ENCODE measurements around the gene TAS2R39. TPM values are rescaled to one million over a fixed set of nuclear protein-coding genes. Genes with fewer than 3 reads are reported as not detected.

The TAS2R39 gene
- total and polyA plus RNA-seq, 4 donors, result not detected

Other genes starting within 250 kb of the TAS2R39 start
- not detected for gene TRPV5, start 249.7 kb upstream of the TAS2R39 start, total RNA-seq
- not detected for gene TRPV5, start 249.7 kb upstream of the TAS2R39 start, polyA plus RNA-seq
- gene LLCFC1, start 243.9 kb upstream of the TAS2R39 start, total RNA-seq, result not detected
- gene LLCFC1, start 243.9 kb upstream of the TAS2R39 start, polyA plus RNA-seq, result not detected
- 1 to 10 TPM in 1 of 2 donors, under 1 TPM in 1; 0.49 to 1.4 TPM for gene KEL, start 221.1 kb upstream of the TAS2R39 start, total RNA-seq
- gene KEL, start 221.1 kb upstream of the TAS2R39 start, polyA plus RNA-seq, result under 1 TPM in 1 of 2 donors, not detected in 1; 0.15 TPM
- gene OR9A2, start 156.3 kb upstream of the TAS2R39 start, total RNA-seq, result under 1 TPM in 1 of 2 donors, not detected in 1; 0.48 TPM
- not detected for gene OR9A2, start 156.3 kb upstream of the TAS2R39 start, polyA plus RNA-seq
- gene OR6V1, start 131.1 kb upstream of the TAS2R39 start, total RNA-seq, result not detected
- gene OR6V1, start 131.1 kb upstream of the TAS2R39 start, polyA plus RNA-seq, result not detected
- gene PIP, start 51.3 kb upstream of the TAS2R39 start, total RNA-seq, result not detected
- gene PIP, start 51.3 kb upstream of the TAS2R39 start, polyA plus RNA-seq, result not detected
- not detected for gene TAS2R40, start 38.6 kb downstream of the TAS2R39 start, total RNA-seq
- not detected for gene TAS2R40, start 38.6 kb downstream of the TAS2R39 start, polyA plus RNA-seq
- 100 to 1,000 TPM in 1 of 2 donors, 10 to 100 TPM in 1; 75.6 to 123 TPM for gene GSTK1, start 80.0 kb downstream of the TAS2R39 start, total RNA-seq
- 100 to 1,000 TPM in 1 of 2 donors, 10 to 100 TPM in 1; 99.5 to 172 TPM for gene GSTK1, start 80.0 kb downstream of the TAS2R39 start, polyA plus RNA-seq
- 1 to 10 TPM in 1 of 2 donors, under 1 TPM in 1; 0.32 to 1.2 TPM for gene TMEM139, start 101.5 kb downstream of the TAS2R39 start, total RNA-seq
- gene TMEM139, start 101.5 kb downstream of the TAS2R39 start, polyA plus RNA-seq, result 10 to 100 TPM in 1 of 2 donors, under 1 TPM in 1; 0.10 to 17.3 TPM
- 10 to 100 TPM; 21.7 to 23.9 TPM for gene CASP2, start 104.9 kb downstream of the TAS2R39 start, total RNA-seq
- 1 to 10 TPM; 2.6 to 5.9 TPM for gene CASP2, start 104.9 kb downstream of the TAS2R39 start, polyA plus RNA-seq
- not detected for gene CLCN1, start 132.7 kb downstream of the TAS2R39 start, total RNA-seq
- not detected for gene CLCN1, start 132.7 kb downstream of the TAS2R39 start, polyA plus RNA-seq
- 1 to 10 TPM; 2.8 to 3.8 TPM for gene FAM131B, start 179.3 kb downstream of the TAS2R39 start, total RNA-seq
- gene FAM131B, start 179.3 kb downstream of the TAS2R39 start, polyA plus RNA-seq, result 1 to 10 TPM in 1 of 2 donors, under 1 TPM in 1; 0.41 to 1.0 TPM
- 100 to 1,000 TPM; 307 to 499 TPM for gene ZYX, start 197.9 kb downstream of the TAS2R39 start, total RNA-seq
- 100 to 1,000 TPM; 131 to 305 TPM for gene ZYX, start 197.9 kb downstream of the TAS2R39 start, polyA plus RNA-seq
- under 1 TPM; 0.21 to 0.45 TPM for gene EPHA1, start 225.4 kb downstream of the TAS2R39 start, total RNA-seq
- gene EPHA1, start 225.4 kb downstream of the TAS2R39 start, polyA plus RNA-seq, result 1 to 10 TPM in 1 of 2 donors, under 1 TPM in 1; 0.20 to 1.9 TPM

All from aorta (tissue), 4 donors.